ENCODE data around the gene ITPK1.
"Not testable (repeated sequence)": the region's sequence is repeated elsewhere in the genome, so short reads cannot be mapped to it uniquely, and the experiment has no call there.

Gene ITPK1

DNA sequence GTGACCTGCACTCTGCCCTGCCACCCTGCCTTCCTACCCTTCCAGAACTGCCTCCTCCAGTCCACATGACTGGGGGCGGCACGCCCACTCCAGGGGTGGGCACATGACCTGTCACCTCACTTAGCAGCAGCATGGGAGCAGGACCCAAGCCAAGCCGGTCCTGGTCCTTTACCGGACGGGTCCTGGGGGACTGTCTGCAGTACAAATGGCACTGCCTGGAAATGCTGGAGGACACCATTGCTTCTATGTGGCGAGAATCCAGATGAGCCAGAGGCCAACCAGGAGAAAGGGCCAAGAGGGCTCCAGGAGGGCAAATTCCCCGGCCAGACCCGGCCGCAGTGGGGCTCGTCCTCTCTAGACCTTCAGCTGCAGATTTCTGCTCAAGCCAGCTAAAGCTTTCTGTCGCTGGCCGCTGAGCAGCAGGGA, 33.1 kb downstream of the ITPK1 start:
- DNase-seq, result no peak

- DNase-seq, result no peak
Measured at GRCh38 chr14:93081876-93082570, 33.7 kb downstream of the ITPK1 start.

DNA sequence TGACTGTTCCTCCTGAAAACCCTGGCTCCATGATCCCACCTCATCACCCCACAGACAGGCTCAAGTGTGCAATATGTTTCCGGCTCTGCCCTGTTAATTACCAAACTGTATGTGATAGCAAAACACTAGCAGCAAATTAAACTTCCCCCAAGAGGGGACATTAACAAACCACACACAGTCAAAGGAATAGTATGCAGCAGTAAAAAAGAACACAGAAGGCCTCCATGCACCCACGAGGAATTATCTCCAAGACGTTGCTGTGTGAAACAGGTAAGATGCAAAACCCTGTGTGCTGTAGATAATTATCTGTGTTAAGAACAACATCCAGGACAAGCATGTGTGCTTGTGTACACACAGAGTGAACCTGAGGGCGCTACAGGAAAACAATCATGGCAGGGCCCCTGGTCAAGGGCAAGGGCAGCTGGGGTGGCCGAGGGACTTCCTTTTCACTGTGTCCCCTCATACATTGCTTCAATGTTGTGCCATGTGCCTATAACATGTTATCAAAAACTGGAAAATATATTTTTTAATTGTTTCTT, 35.8 kb downstream of the ITPK1 start:
- DNase-seq, result no peak

- no peak for DNase-seq
Measured at GRCh38 chr14:93079321-93079720, 36.4 kb downstream of the ITPK1 start.

DNA sequence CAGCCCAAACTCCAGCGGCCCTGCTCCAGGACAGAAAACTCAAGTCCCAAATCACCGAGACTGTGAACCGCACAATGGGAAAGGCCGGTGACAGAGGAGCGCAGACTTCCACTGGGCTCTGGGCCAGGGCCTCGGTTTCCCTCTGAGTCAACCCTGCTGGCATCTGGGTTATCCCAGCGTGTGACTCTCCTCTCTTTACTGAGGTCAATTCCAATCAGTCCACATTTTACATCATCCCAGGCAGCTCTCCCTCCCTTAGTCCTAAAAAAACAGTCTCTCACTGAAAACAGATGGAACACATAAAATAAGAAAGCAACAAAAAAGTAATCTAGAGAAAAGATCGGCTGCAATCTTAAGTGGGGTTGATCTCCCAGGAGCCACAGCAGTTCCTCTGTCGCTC, 36.9 kb downstream of the ITPK1 start:
- DNase-seq, result no peak

DNA sequence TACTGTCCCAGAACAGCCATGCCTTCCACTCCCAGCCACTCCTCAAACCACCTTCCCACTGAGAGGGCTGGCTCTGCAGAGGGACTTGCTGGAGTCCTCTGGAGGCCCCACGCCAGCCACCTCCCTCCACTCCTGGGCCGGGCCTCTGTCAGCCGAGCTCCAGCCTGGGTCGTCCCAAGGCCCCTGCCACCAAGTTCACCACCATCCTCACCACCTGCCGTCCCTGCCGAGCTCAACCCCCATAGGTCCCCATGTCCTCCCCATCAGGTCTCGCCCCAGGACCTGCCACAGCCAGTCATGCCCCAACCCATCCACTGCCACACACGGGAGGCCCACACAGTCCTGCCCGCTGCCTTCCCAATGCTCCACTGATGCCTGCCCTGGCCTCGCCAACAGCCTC, 39.0 kb downstream of the ITPK1 start:
- DNase-seq, result no peak

DNA sequence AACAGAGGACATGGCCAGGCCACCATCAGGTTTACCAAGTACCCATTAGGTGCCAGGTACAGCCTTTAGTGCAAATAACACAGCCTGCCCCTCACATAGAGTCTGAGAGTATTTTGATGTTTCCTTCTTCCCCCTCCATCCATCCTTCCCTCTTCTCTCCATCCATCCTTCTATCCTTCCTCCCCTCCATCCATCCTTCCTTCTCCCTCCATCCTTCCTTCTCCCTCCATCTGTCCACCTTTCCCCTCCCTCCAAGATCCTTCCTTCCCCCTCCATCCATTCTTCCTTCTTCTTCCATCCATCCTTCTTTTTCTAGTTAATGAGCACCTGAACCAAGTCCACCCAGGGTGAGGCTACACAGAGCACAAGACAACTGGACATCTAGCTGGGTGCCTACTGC, 39.8 kb downstream of the ITPK1 start:
- DNase-seq, result no peak

DNA sequence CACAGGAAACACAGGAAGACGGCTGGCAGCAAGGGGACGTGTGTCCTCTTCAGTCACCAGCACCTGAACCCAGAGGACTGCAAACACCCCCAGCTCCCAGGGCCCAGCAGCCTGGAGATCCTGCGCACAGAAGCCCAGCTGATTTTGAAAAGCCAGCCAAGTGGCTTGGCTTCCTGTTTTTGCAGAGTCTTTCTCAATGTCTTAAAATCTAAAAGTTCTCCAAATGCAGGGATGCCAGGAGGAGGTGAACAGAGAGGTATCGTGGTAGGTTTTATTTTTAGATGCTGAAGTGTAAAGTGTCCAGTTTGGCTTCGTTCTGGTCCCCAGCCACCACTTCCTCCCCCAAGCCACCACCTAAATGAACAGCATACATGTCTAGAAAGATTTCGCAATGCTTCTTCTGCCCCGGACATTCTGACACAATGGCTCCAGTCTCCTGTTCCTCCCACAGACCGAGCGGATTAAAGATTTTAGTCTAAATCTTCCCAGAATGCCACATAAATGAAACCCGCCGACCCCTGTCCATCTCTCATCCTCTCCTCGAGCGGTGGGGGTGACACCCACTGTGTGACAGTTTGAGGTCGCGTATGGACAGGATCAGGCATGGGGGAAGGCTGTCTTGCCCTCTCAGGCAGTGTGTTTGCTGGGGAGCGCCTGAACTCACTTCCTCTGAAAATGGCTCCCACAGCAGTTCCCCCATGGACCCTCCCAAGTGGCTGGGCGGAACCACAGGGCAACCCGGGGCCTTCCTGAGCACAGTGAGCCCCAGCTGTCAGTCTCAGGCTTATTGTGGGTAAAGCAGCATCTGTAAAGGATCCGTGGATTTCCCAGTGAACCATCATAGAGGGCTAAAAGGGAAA, 41.6 kb downstream of the ITPK1 start:
- DNase-seq, result peak; percentile 84

DNA sequence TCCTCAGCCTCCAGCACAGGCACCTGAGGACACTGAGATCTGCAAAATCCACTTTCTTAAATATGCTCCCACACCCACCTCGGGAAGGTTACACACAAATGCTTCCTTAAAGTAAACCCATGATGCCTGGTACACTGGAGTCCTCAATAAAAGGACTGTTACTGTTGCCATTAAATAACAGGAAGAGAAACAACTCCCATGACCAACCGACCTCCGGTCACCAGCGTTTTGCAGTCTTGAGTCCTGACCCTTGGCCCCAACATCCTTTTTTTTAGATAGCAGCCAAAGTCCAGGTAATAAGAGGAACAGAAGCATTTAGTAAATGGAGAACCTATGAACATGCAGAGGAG, 42.4 kb downstream of the ITPK1 start:
- DNase-seq, result no peak

DNA sequence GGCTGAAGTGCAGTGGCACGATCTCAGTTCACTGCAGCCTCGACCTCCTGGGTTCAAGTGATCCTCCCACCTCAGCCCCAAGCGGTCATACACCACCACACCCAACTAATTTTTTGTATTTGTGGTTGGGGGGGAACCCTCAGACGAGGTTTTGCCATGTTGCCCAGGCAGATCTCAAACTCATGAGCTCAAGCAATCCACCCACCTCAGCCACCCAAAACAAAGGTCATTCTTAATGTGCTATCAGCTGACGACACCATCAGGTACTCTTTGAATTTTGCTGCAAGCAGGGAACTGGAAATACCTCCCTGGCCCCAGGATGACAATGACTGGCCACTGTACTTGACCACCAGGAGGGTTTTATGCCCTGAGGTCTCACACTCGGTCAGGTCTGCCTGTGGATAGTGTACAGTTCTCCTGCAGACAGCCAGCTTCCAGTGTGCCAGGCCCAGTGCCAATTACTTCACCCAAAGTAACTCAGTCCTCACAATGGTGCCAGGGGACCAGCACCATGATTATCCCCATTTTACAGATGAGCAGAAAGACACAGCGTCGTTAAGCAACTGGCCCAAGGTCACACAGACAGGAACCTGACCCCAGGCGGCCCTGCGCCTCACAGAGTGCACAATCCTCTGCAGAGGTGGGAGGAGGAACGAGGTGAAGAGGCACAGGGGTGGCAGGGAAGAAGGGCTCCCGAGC, 42.9 kb downstream of the ITPK1 start:
- no peak for DNase-seq

GRCh38 chr14:93068711-93069110, 47.0 kb downstream of the ITPK1 start:
- DNase-seq, result no peak

GRCh38 chr14:93067088-93067487, 48.6 kb downstream of the ITPK1 start:
- DNase-seq, result no peak

DNA sequence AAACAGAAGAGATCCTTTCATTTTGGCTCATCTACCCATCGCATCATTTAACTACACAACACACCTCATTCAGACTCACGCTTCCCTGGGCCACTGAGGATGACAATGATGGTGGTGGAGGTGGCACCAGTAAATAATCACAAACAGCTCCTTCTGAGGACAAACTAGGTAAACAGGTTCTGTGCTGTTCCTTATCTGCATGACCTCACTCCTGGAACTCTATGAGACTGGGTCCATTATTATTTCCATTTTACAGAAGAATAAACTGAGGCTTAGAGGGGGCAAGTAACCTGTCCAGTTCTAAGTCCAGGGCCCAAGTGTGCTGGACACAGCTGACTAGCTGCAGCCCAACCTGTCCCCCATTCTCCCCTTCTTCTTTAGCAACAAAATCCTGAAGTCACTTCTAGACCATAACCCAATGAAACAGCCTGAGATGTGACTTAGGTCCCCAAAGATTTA, 50.4 kb downstream of the ITPK1 start:
- no peak for DNase-seq

DNA sequence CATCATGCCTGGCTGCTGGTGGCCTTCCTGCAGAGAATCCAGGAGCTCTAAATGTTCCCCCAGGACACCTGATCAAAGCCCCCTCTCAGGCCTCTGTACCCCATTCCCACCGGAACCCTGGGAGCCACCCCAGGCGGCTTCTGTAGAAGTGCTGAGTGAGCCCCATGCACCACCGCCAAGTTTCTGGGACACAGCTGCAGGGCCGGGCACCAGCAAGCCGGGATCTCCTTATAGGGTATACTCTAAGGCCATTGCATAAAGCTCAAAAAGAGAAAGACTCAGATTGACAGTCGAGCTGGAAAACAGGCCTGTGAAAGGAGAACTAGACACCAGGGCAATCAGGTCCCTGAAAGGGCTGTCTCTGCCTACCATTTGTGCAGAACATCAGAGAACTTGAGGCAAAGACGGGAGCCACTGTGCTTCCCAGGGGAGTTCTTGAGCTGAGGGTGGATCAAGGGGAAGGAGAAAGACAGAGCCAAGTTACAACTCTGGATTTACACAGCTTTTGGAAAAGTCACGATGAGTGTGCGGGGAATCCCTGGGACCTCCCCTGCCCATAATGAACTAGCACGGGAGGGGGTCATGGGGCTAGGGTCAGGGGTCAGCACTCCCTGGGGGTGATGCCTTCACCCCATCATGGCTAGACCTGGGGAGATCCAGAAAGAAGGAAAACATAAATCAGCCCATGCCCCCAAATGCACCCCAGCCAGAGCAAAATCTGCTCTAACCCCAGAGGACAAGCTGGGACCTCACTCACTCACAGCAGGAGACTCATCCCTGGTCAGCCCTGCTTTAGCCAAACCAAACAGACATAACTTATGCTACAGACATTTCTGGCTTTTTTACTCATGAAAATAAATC, 51.1 kb downstream of the ITPK1 start:
- no peak for DNase-seq

GRCh38 chr14:93063393-93063792, 52.3 kb downstream of the ITPK1 start:
- DNase-seq, result no peak

DNA sequence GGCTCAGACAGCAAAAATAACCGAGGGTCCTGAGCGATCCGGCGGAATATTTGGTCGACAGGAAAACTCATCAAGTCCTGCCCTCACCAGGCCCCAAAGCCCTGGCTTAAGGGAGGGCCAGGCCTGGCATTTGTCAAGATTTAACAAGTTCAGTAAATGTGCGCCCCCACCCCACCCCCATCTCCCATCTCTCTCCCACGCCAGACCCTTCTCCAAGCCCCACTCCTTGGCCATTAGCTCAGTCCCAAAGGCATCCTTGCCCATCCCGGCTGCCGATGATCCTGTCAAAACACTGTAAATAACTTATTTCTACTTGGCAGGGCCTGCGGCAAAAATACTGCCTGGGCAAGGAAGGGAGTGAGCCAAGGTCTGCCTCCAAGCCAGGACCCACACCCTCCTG, 52.8 kb downstream of the ITPK1 start:
- no peak for DNase-seq

- DNase-seq, result not testable (repeated sequence)
Measured at GRCh38 chr14:93062013-93062412, 53.7 kb downstream of the ITPK1 start.

GRCh38 chr14:93061380-93062012, 54.2 kb downstream of the ITPK1 start:
- DNase-seq, result no peak

DNA sequence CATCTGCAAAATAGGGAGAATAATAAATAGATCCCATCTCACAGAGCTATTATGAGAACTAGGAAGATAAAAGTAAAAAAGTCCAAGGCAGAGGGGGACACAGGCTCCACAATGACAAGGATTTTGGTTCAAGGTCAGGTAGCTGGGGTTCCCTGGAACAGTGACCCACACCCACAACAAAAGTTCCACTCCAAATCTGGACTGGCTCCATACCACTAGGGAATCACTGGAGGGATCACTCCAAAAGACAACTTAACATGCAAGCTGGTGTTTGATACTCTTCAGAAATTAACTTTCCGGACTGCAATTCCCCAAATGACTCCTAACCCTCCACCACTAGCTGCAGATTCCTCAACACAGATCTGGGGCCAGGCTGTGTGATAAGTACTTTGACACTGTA, 54.9 kb downstream of the ITPK1 start:
- no peak for DNase-seq

GRCh38 chr14:93059917-93060545, 55.7 kb downstream of the ITPK1 start:
- no peak for DNase-seq

- DNase-seq, result no peak
Measured at GRCh38 chr14:93059260-93059659, 56.5 kb downstream of the ITPK1 start.

All from SIG-M5 (cell line).